Dendritic cell treated with granulocyte-macrophage colony-stimulating factor and Interleukin-4, amounts not matched to agents 40 ng/mL and 50 ng/mL, for 4 days (primary cell): ENCODE results near the gene DELE1.
A peak's percentile ranks its signal among the peaks of the same experiment; 100 is the strongest.

ENCODE experiments used
- H3K27ac Mint-ChIP-seq: one replicate; pipeline ENCODE4 v1.8.0; 2022; ENCODE audit warnings: mild to moderate bottlenecking, mixed read lengths
- H3K27me3 Mint-ChIP-seq: one replicate; pipeline ENCODE4 v1.8.0; 2022; ENCODE audit warnings: mild to moderate bottlenecking, mixed read lengths
- H3K36me3 Mint-ChIP-seq: one replicate; pipeline ENCODE4 v1.8.0; 2022; ENCODE audit warnings: low read depth, mixed read lengths
- H3K4me1 Mint-ChIP-seq: one replicate; pipeline ENCODE4 v1.8.0; 2022; ENCODE audit warnings: low read depth, mixed read lengths
- H3K4me3 Mint-ChIP-seq: one replicate; pipeline ENCODE4 v1.8.0; 2022; ENCODE audit warnings: mild to moderate bottlenecking, moderate library complexity, mixed read lengths
- H3K9me3 Mint-ChIP-seq: one replicate; pipeline ENCODE4 v1.8.0; 2022; ENCODE audit warnings: mixed read lengths
- intact Hi-C: fragments of 100-400 bp; cut with micrococcal nuclease; formaldehyde crosslinking; loops from one replicate; pipeline ENCODE4 v1.15.0; 2022

DELE1 gene

GRCh38 chr5:141923448-141924313 lies at the start of gene DELE1:
Gene DELE1 (plus strand): TSS chr5:141923871. CDS start chr5:141923942, 71 bp downstream.
- H3K36me3 Mint-ChIP-seq, result peaks cover 50% of the 10 kb centered on the region
- H3K27ac Mint-ChIP-seq, result peak within 1 kb of the TSS; percentile 96
- H3K4me3 Mint-ChIP-seq, result peak within 1 kb of the TSS; percentile 73
- no peaks in the 10 kb centered on the region for H3K27me3 Mint-ChIP-seq
- no peaks in the 10 kb centered on the region for H3K9me3 Mint-ChIP-seq
- intact Hi-C loops, result loop anchor here (2.0 kb wide), 1 partner anchor 45 kb away; the partner anchor contains the start of gene RNF14
- peaks cover 46% of the 10 kb centered on the region for H3K4me1 Mint-ChIP-seq

GRCh38 chr5:141873933-141874261 lies 49.8 kb upstream of the DELE1 start:
- Mint-ChIP-seq H3K9me3 (no peaks in the 10 kb centered on the region), H3K36me3 (no peaks in the 10 kb centered on the region), H3K27ac (no peak overlapping the region), H3K4me1 (peaks cover 35% of the 10 kb centered on the region), H3K27me3 (peaks cover 86% of the 10 kb centered on the region), H3K4me3 (no peak overlapping the region)
- intact Hi-C loops, result no loop called here

GRCh38 chr5:141874262-141874964 lies 49.3 kb upstream of the DELE1 start:
- peaks cover 86% of the 10 kb centered on the region for H3K27me3 Mint-ChIP-seq
- no peak overlapping the region for H3K27ac Mint-ChIP-seq
- no peak overlapping the region for H3K4me3 Mint-ChIP-seq
- intact Hi-C loops, result no loop called here
- H3K4me1 Mint-ChIP-seq, result peaks cover 40% of the 10 kb centered on the region
- H3K9me3 Mint-ChIP-seq, result no peaks in the 10 kb centered on the region
- H3K36me3 Mint-ChIP-seq, result no peaks in the 10 kb centered on the region

- no peak overlapping the region for H3K4me3 Mint-ChIP-seq
- intact Hi-C loops, result no loop called here
- H3K4me1 Mint-ChIP-seq, result peaks cover 40% of the 10 kb centered on the region
- H3K36me3 Mint-ChIP-seq, result no peaks in the 10 kb centered on the region
- H3K27me3 Mint-ChIP-seq, result peaks cover 87% of the 10 kb centered on the region
- no peaks in the 10 kb centered on the region for H3K9me3 Mint-ChIP-seq
- no peak overlapping the region for H3K27ac Mint-ChIP-seq
Observed at GRCh38 chr5:141875022-141875740, 48.5 kb upstream of the DELE1 start.

GRCh38 chr5:141875795-141876627 lies 47.7 kb upstream of the DELE1 start:
- Mint-ChIP-seq H3K4me1 (peaks cover 31% of the 10 kb centered on the region), H3K36me3 (no peaks in the 10 kb centered on the region), H3K27ac (no peak overlapping the region), H3K9me3 (no peaks in the 10 kb centered on the region), H3K4me3 (no peak overlapping the region), H3K27me3 (peaks cover 87% of the 10 kb centered on the region)
- intact Hi-C loops, result no loop called here

- intact Hi-C loops, result no loop called here
- no peak overlapping the region for H3K27ac Mint-ChIP-seq
- peaks cover 31% of the 10 kb centered on the region for H3K4me1 Mint-ChIP-seq
- H3K27me3 Mint-ChIP-seq, result peaks cover 91% of the 10 kb centered on the region
- no peaks in the 10 kb centered on the region for H3K36me3 Mint-ChIP-seq
- no peak overlapping the region for H3K4me3 Mint-ChIP-seq
- H3K9me3 Mint-ChIP-seq, result no peaks in the 10 kb centered on the region
Observed at GRCh38 chr5:141876628-141877355, 46.9 kb upstream of the DELE1 start.

- Mint-ChIP-seq H3K9me3 (no peaks in the 10 kb centered on the region), H3K36me3 (no peaks in the 10 kb centered on the region), H3K4me3 (peak overlapping the region; percentile 58), H3K27ac (no peak overlapping the region), H3K4me1 (peaks cover 34% of the 10 kb centered on the region), H3K27me3 (peaks cover 91% of the 10 kb centered on the region)
- intact Hi-C loops, result loop anchor here (2.0 kb wide), 2 partner anchors 83 to 185 kb away; no protein-coding TSS in a partner anchor
Observed at GRCh38 chr5:141877356-141878185, 46.1 kb upstream of the DELE1 start.

GRCh38 chr5:141878186-141878710 lies 45.4 kb upstream of the DELE1 start, which contains the start of gene PCDH1:
Gene PCDH1 (minus strand): TSS chr5:141878410. CDS start chr5:141878262, 148 bp downstream.
- no peak within 1 kb of the TSS for H3K27ac Mint-ChIP-seq
- H3K27me3 Mint-ChIP-seq, result peaks cover 93% of the 10 kb centered on the region
- intact Hi-C loops, result loop anchor here (2.0 kb wide), 2 partner anchors 83 to 185 kb away; no protein-coding TSS in a partner anchor
- no peaks in the 10 kb centered on the region for H3K9me3 Mint-ChIP-seq
- H3K36me3 Mint-ChIP-seq, result no peaks in the 10 kb centered on the region
- H3K4me1 Mint-ChIP-seq, result peaks cover 36% of the 10 kb centered on the region
- H3K4me3 Mint-ChIP-seq, result peak within 1 kb of the TSS; percentile 66

GRCh38 chr5:141878711-141879425 lies 44.8 kb upstream of the DELE1 start:
- Mint-ChIP-seq H3K27ac (no peak overlapping the region), H3K4me1 (peaks cover 38% of the 10 kb centered on the region), H3K9me3 (no peaks in the 10 kb centered on the region), H3K36me3 (no peaks in the 10 kb centered on the region), H3K27me3 (peaks cover 93% of the 10 kb centered on the region), H3K4me3 (peak overlapping the region; percentile 66)
- intact Hi-C loops, result loop anchor here (1.0 to 2.0 kb wide), 3 partner anchors 82 to 186 kb away; no protein-coding TSS in a partner anchor

- Mint-ChIP-seq H3K4me1 (peaks cover 40% of the 10 kb centered on the region), H3K36me3 (no peaks in the 10 kb centered on the region), H3K4me3 (peak overlapping the region; percentile 66), H3K27ac (no peak overlapping the region), H3K9me3 (no peaks in the 10 kb centered on the region), H3K27me3 (peaks cover 93% of the 10 kb centered on the region)
- intact Hi-C loops, result loop anchor here (1.0 to 2.0 kb wide), 3 partner anchors 81 to 187 kb away; no protein-coding TSS in a partner anchor
Observed at GRCh38 chr5:141879426-141879759, 44.3 kb upstream of the DELE1 start.

- intact Hi-C loops, result loop anchor here (1.0 to 2.0 kb wide), 3 partner anchors 81 to 187 kb away; no protein-coding TSS in a partner anchor
- H3K4me3 Mint-ChIP-seq, result no peak overlapping the region
- no peaks in the 10 kb centered on the region for H3K9me3 Mint-ChIP-seq
- H3K4me1 Mint-ChIP-seq, result peaks cover 40% of the 10 kb centered on the region
- H3K27ac Mint-ChIP-seq, result no peak overlapping the region
- H3K36me3 Mint-ChIP-seq, result no peaks in the 10 kb centered on the region
- H3K27me3 Mint-ChIP-seq, result peaks cover 93% of the 10 kb centered on the region
Observed at GRCh38 chr5:141879941-141880738, 43.5 kb upstream of the DELE1 start.
